Mucosa of rectum (tissue), 2 donors: ENCODE data around the gene GC.
"Not testable (repeated sequence)": the region's sequence is repeated elsewhere in the genome, so short reads cannot be mapped to it uniquely, and the experiment has no call there.

Source experiments
- H3K27ac ChIP-seq, 2 donors: one replicate each; pipeline ENCODE4 v1.7.0; 2013; ENCODE audit warnings: inconsistent platforms in 2 of 2, low read depth in 2 of 2, low read length in 2 of 2
- H3K27me3 ChIP-seq, 2 donors: one replicate each; pipeline ENCODE4 v1.7.0; 2013; ENCODE audit warnings: low read length in 2 of 2; ENCODE audit not compliant: control insufficient read depth in 2 of 2, insufficient read depth in 2 of 2
- H3K36me3 ChIP-seq, 2 donors: one replicate each; pipeline ENCODE4 v1.7.0; 2013; ENCODE audit warnings: low read length in 2 of 2; ENCODE audit not compliant: control insufficient read depth in 2 of 2, insufficient read depth in 2 of 2
- H3K4me1 ChIP-seq, 2 donors: one replicate each; pipeline ENCODE4 v1.7.0; 2013; ENCODE audit warnings: low read length in 2 of 2, mild to moderate bottlenecking in 1 of 2; ENCODE audit not compliant: control insufficient read depth in 2 of 2, insufficient read depth in 2 of 2
- H3K4me3 ChIP-seq, 2 donors: one replicate each; pipeline ENCODE4 v1.7.0; 2013; ENCODE audit warnings: low read length in 2 of 2
- H3K9ac ChIP-seq, 2 donors: one replicate each; pipeline ENCODE4 v1.7.0; 2013; ENCODE audit warnings: low read length in 2 of 2, low read depth in 1 of 2, mild to moderate bottlenecking in 1 of 2
- H3K9me3 ChIP-seq, 2 donors: one replicate each; pipeline ENCODE4 v1.7.0; 2013; ENCODE audit warnings: low read length in 2 of 2; ENCODE audit not compliant: control insufficient read depth in 2 of 2
- donor health status: healthy.
- donor health status: Normal muscosa, but diverticular disease.

The GC gene

GRCh38 chr4:71805230-71805629 is 21.4 kb upstream of the GC start:
- not testable (repeated sequence) for H3K4me1 ChIP-seq, H3K27me3 ChIP-seq, H3K9me3 ChIP-seq, H3K4me3 ChIP-seq, H3K9ac ChIP-seq, H3K36me3 ChIP-seq, H3K27ac ChIP-seq

- H3K36me3 ChIP-seq, H3K27ac ChIP-seq, H3K4me3 ChIP-seq, H3K4me1 ChIP-seq, H3K27me3 ChIP-seq, H3K9ac ChIP-seq, H3K9me3 ChIP-seq: not testable (repeated sequence)
These were observed 20.3 kb upstream of the GC start for GRCh38 chr4:71804017-71804697.

GRCh38 chr4:71785959-71786358 is 2.1 kb upstream of the GC start:
- Histone ChIP-seq H3K4me1 (no peaks in the 10 kb centered on the region), H3K27me3 (no peaks in the 10 kb centered on the region), H3K4me3 (no peak overlapping the region), H3K36me3 (no peaks in the 10 kb centered on the region), H3K9me3 (no peaks in the 10 kb centered on the region), H3K9ac (no peak overlapping the region), H3K27ac (no peak overlapping the region)

- no peak overlapping the region for H3K9ac ChIP-seq
- H3K36me3 ChIP-seq: no peaks in the 10 kb centered on the region
- H3K4me3 ChIP-seq: no peak overlapping the region
- no peak overlapping the region for H3K27ac ChIP-seq
- no peaks in the 10 kb centered on the region for H3K9me3 ChIP-seq
- H3K27me3 ChIP-seq: no peaks in the 10 kb centered on the region
- no peaks in the 10 kb centered on the region for H3K4me1 ChIP-seq
These were observed 804 bp upstream of the GC start for GRCh38 chr4:71784569-71785197.

- Histone ChIP-seq H3K27ac (no peak overlapping the region), H3K36me3 (no peaks in the 10 kb centered on the region), H3K4me1 (no peaks in the 10 kb centered on the region), H3K9me3 (no peaks in the 10 kb centered on the region), H3K4me3 (no peak overlapping the region), H3K27me3 (no peaks in the 10 kb centered on the region), H3K9ac (no peak overlapping the region)
These were observed 6.0 kb downstream of the GC start for GRCh38 chr4:71777891-71778290.

- Histone ChIP-seq H3K4me3 (no peak overlapping the region), H3K27me3 (no peaks in the 10 kb centered on the region), H3K9ac (no peak overlapping the region), H3K9me3 (no peaks in the 10 kb centered on the region), H3K27ac (no peak overlapping the region), H3K36me3 (no peaks in the 10 kb centered on the region), H3K4me1 (no peaks in the 10 kb centered on the region)
These were observed 8.4 kb downstream of the GC start for GRCh38 chr4:71775449-71775848.

GRCh38 chr4:71774136-71774535 is 9.7 kb downstream of the GC start:
- Histone ChIP-seq H3K9me3 (no peaks in the 10 kb centered on the region), H3K27me3 (no peaks in the 10 kb centered on the region), H3K4me1 (no peaks in the 10 kb centered on the region), H3K4me3 (no peak overlapping the region), H3K36me3 (no peaks in the 10 kb centered on the region), H3K27ac (no peak overlapping the region), H3K9ac (no peak overlapping the region)

GRCh38 chr4:71773004-71773403 is 10.9 kb downstream of the GC start:
- no peak overlapping the region for H3K9ac ChIP-seq
- H3K27me3 ChIP-seq: no peaks in the 10 kb centered on the region
- H3K27ac ChIP-seq: no peak overlapping the region
- H3K4me3 ChIP-seq: no peak overlapping the region
- H3K36me3 ChIP-seq: no peaks in the 10 kb centered on the region
- no peaks in the 10 kb centered on the region for H3K9me3 ChIP-seq
- H3K4me1 ChIP-seq: no peaks in the 10 kb centered on the region

GRCh38 chr4:71772592-71772991 is 11.3 kb downstream of the GC start:
- no peak overlapping the region for H3K27ac ChIP-seq
- H3K4me3 ChIP-seq: no peak overlapping the region

GRCh38 chr4:71771613-71772012 is 12.3 kb downstream of the GC start:
- H3K27ac ChIP-seq: no peak overlapping the region
- no peaks in the 10 kb centered on the region for H3K4me1 ChIP-seq
- H3K9ac ChIP-seq: no peak overlapping the region
- H3K9me3 ChIP-seq: no peaks in the 10 kb centered on the region
- no peaks in the 10 kb centered on the region for H3K27me3 ChIP-seq
- no peaks in the 10 kb centered on the region for H3K36me3 ChIP-seq
- no peak overlapping the region for H3K4me3 ChIP-seq

More at GRCh38 chr4:71772592-71772991, 11.3 kb downstream of the GC start:
- H3K4me1 ChIP-seq: no peaks in the 10 kb centered on the region
- no peak overlapping the region for H3K9ac ChIP-seq
- no peaks in the 10 kb centered on the region for H3K27me3 ChIP-seq
- no peaks in the 10 kb centered on the region for H3K36me3 ChIP-seq
- no peaks in the 10 kb centered on the region for H3K9me3 ChIP-seq
